ENCODE measurements around the gene UNC80. TPM values are rescaled to one million over a fixed set of nuclear protein-coding genes. Genes with fewer than 3 reads are reported as not detected.
"Not testable (repeated sequence)": the region's sequence is repeated elsewhere in the genome, so short reads cannot be mapped to it uniquely, and the experiment has no call there.

The UNC80 gene, protein sequence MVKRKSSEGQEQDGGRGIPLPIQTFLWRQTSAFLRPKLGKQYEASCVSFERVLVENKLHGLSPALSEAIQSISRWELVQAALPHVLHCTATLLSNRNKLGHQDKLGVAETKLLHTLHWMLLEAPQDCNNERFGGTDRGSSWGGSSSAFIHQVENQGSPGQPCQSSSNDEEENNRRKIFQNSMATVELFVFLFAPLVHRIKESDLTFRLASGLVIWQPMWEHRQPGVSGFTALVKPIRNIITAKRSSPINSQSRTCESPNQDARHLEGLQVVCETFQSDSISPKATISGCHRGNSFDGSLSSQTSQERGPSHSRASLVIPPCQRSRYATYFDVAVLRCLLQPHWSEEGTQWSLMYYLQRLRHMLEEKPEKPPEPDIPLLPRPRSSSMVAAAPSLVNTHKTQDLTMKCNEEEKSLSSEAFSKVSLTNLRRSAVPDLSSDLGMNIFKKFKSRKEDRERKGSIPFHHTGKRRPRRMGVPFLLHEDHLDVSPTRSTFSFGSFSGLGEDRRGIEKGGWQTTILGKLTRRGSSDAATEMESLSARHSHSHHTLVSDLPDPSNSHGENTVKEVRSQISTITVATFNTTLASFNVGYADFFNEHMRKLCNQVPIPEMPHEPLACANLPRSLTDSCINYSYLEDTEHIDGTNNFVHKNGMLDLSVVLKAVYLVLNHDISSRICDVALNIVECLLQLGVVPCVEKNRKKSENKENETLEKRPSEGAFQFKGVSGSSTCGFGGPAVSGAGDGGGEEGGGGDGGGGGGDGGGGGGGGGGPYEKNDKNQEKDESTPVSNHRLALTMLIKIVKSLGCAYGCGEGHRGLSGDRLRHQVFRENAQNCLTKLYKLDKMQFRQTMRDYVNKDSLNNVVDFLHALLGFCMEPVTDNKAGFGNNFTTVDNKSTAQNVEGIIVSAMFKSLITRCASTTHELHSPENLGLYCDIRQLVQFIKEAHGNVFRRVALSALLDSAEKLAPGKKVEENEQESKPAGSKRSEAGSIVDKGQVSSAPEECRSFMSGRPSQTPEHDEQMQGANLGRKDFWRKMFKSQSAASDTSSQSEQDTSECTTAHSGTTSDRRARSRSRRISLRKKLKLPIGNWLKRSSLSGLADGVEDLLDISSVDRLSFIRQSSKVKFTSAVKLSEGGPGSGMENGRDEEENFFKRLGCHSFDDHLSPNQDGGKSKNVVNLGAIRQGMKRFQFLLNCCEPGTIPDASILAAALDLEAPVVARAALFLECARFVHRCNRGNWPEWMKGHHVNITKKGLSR (N-terminal part only)
- total RNA-seq (2014; rRNA removed; shearing (Covaris generic)), result not detected in 2 replicates

DNA sequence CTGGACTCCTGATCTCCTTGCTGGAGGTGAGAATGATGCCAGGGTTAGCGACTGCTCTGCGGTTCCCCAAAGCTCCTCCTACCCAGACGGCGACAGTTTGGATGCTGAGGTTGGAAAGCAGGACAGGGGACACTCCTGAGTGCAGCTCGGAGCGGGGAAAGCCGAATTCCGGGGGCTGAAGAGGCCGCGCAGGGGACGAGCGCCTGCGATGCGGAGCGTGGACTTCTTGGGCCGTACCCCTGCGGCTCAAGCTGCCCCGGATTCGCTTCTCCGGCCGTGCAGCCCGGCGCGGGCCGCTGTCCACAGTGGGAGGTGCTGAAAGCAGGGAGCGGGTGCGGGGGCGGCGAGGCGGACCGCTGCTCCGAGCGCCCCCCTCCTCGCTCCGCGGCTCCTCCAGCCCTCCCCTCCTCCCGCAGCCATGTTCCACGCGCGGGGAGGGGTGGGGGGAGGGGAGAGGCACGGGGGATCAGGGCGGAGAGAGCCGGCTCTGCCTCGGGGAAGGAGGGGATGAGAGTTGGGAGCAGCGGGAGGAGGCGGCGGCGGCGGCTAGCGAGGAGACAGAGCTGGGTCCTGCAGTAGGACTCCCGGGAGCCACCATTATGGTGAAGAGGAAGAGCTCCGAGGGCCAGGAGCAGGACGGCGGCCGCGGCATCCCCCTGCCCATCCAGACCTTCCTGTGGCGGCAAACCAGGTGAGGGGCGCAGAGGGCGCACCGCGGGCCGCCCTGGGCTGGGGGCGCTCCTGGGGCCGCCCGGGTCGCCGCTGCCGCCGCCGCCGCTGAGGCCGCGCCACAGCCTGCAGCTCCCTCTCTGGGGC lies at the start of gene UNC80:
TSS of gene UNC80 (plus strand) at position 359 of the 816 bp plus-strand sequence. CDS start at position 600, 241 bp downstream.
- DNase-seq (ENCODE audit: low spot score), result no peak

- no peak for DNase-seq (ENCODE audit: low spot score)
Measured at GRCh38 chr2:209726311-209726710, 45.3 kb upstream of the UNC80 start.

DNA sequence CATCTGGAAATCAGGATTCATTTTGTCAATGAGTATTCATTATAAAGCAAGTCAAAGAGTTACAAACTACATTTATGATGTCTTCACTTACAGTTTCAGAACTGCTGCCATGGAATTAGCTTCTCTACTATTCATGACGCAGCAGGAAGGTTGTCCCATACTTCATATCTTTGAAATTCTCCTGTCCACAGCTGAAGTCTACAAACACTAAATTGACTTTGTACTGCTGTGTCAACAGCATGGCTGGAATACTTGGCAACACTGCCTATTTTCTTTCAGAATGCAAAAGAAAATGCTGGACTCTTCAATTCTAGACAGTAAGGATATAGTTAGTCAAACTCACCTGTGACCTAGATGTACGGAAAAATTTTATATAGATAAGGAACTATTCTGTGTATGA lies 44.6 kb upstream of the UNC80 start:
- DNase-seq (ENCODE audit: low spot score), result peak; percentile 5

DNA sequence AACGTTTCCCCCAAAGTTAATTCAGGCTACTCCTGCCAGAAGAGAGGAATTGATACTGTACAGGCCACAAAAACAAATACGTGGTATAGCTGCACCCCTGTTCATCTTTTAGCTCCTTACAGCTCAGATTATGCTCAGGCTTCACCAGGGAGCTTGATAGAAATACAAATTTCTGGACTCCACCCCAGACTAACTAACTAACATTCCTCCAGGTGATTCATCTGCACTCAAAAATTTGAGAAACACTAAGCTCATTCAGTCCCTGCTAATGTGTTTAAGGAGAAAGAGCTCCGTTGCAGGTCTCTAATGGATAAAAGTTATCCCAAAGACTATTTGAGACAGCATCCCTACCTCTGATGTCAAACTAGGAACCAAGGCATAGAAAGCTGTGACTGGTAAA lies 36.8 kb upstream of the UNC80 start:
- DNase-seq (ENCODE audit: low spot score), result no peak

GRCh38 chr2:209741953-209742352 lies 29.7 kb upstream of the UNC80 start:
- DNase-seq (ENCODE audit: low spot score), result no peak

DNA sequence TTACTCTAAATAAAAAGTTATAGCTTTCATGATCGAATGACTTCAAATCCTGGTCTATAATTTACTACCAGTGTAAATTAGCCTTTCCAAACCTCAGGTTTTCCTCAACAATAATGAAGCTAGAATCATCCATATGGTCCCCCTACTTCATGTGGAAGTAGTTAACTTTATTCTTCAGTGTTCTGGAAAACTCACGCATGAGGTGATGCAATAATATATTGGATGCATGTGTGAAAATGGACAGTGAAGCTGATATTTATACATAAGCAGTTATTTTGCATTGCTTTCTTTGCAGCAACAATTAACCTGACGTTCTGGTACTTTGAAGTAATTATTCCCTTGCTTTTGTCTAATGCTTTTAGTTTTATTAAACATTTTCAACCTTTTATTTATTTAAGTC lies 18.6 kb upstream of the UNC80 start:
- no peak for DNase-seq (ENCODE audit: low spot score)

DNA sequence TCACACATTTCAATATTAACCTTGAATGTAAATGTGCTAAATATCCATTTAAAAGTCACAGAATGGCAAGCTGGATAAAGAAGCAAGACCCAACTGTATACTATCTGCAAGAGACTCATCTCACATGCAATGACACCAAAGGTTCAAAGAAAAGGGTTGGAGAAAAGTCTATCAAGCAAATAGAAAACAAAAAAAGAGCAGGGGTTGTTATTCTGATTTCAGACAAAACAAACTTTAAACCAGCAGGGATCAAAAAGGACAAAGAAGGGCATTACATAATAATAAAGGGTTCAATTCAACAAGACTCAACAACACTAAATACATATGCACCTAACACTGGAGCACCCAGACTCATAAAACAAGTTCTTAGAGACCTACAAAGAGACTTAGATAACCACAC lies 14.5 kb upstream of the UNC80 start:
- no peak for DNase-seq (ENCODE audit: low spot score)

- DNase-seq (ENCODE audit: low spot score), result no peak
Measured at GRCh38 chr2:209761566-209761965, 10.1 kb upstream of the UNC80 start.

DNA sequence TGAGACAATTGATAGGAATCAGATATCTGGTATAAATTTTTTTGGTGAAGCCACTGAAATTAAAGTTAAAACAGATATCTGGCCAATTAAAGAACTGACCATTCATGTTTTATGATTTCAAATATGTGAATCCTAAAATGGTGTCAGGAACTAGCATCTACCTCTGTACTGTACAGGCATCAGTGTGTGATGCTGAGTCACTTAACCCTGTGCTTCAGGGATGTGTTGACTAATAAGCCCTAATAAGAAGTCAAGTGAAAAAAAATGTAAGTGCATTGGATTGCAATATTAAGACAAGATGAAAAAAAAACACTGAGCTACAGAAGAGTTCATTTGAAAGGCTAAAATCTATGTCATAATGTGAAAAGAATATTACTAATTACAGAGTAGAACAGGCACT lies 9.1 kb upstream of the UNC80 start:
- DNase-seq (ENCODE audit: low spot score), result no peak

GRCh38 chr2:209763106-209763505 lies 8.5 kb upstream of the UNC80 start:
- no peak for DNase-seq (ENCODE audit: low spot score)

DNA sequence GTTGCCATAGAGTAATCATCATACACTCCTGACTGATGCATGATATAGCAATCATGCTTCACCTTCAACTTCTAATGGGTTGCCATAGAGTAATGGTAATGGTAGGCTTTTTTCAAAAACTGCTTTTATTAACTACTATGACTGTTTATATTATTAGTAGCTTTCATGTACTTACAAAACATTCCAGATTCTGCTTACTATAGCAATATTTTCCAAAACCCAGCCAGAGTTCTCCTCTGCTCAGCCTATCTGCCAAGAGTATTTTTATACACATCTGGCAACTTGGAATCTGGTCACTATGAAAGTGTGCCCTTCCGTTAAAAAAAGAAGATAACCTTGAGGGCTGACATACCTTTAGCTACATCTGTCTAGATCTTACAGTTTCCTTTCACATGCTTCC lies 5.0 kb upstream of the UNC80 start:
- DNase-seq (ENCODE audit: low spot score), result no peak

DNA sequence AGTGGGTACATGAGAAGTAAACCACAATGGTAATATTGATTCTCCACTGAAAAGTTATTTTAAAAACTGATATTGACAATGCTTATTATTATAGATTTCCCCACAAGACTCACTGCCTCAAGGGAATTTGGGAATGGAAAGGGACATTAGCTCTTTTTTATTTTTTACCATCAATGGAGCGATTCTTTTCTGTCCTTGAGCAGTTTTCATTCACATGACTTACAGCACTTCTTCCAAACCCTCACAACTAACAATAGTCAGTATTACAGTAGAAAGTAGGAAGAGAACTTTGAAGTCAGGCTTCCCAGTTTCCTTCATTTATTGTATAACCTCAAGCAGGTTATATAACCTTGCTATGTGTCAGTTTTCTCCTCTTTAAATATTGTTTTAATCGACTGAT lies 4.3 kb upstream of the UNC80 start:
- no peak for DNase-seq (ENCODE audit: low spot score)

- no peak for DNase-seq (ENCODE audit: low spot score)
Measured at GRCh38 chr2:209768557-209768956, 3.1 kb upstream of the UNC80 start.

DNA sequence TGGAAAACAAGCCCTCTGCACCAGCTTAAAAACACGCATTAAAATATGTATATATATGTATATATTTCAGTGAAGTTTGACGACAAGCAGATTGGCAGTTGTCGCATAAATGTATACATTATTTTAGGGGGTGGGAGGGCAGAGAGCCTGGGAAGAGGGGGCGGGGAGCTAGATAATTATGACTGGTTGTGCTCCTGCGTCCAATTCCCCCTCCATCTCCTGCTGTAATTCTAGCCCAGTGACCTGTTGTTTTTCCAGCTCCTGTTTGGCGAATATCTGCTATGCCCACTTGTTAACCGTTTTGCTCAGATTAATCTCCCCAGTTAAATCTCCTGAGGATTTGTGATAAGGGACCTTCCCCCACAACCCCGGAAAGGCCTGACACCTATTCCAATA lies 656 bp downstream of the UNC80 start:
- no peak for DNase-seq (ENCODE audit: low spot score)

- DNase-seq (ENCODE audit: low spot score), result peak; percentile 53
Measured at GRCh38 chr2:209773377-209773776, 1.7 kb downstream of the UNC80 start.

DNA sequence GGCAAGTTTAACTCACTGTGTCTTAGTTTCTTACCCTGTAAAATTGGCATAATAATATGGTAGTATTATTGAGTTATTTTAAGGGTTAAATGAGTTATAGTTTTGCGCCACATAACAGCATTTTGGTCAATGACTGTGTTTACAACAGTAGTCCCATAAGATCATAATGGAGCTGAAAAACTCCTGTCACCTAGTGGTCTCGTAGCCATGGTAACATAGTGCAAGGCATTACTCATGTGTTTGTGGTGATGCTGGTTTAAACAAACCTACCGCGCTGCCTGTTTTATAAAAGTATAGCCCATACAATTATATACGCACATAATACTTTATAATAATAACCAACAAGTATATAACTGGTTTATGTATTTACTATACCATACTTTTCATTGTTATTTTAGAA lies 15.8 kb downstream of the UNC80 start:
- no peak for DNase-seq (ENCODE audit: low spot score)

GRCh38 chr2:209788925-209789324 lies 17.3 kb downstream of the UNC80 start:
- DNase-seq (ENCODE audit: low spot score), result no peak

GRCh38 chr2:209790066-209790728 lies 18.6 kb downstream of the UNC80 start:
- DNase-seq (ENCODE audit: low spot score), result peak; percentile 38

DNA sequence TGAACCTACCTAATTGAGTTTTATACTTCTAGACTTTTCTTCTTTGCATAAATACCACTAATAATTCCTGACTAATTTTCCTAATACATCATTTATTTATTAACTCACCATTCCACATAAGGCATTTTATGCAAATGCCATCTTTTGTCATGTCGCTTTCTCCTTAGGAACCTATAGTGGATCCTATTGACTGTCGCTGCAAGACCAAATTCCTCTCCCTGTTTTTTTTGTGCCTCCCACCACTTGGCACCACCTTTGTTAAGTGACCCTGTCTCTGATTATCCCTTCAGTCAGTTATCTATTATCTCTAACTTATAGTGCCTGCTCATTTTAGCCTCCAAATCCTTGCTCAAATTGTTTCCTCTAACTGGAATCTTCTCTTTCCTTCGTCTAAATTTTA lies 19.5 kb downstream of the UNC80 start:
- no peak for DNase-seq (ENCODE audit: low spot score)

DNA sequence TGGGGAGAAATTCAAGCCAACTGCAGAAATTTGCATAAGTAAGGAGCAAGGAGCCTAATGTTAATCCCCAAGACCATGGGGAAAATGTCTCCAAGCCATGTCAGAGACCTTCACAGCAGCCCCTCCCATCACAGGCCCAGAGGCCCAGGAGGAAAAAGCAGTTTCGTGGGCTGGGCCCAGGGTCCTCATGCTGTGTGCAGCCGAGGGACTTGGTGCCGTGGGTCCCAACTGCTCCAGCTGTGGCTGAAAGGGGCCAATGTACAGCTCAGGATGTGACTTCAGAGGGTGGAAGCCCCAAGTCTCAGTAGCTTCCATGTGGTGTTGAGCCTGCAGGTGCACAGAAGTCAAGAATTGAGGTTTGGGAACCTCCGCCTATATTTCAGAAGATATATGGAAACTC lies 23.8 kb downstream of the UNC80 start:
- not testable (repeated sequence) for DNase-seq (ENCODE audit: low spot score)
